NCI-H2171 treated with DMSO at 0.1 percent for 48 hours (cell line): ENCODE results near the gene KRTAP12-3.
"Not testable (repeated sequence)": the region's sequence is repeated elsewhere in the genome, so short reads cannot be mapped to it uniquely, and the experiment has no call there.

Source experiments
- DNase-seq: peaks from one replicate; lab custom pipeline; 2025; lab: John Stamatoyannopoulos, UW

The KRTAP12-3 gene

GRCh38 chr21:44657635-44658540, at the start of gene KRTAP12-3:
Gene KRTAP12-3 (plus strand): TSS chr21:44657932. CDS start chr21:44657980, 48 bp downstream.
- no peak for DNase-seq

- DNase-seq: no peak
Measured at GRCh38 chr21:44609193-44609592, 48.5 kb upstream of the KRTAP12-3 start.

- not testable (repeated sequence) for DNase-seq
Measured at GRCh38 chr21:44610157-44610843, 47.4 kb upstream of the KRTAP12-3 start.

- DNase-seq: no peak
Measured at GRCh38 chr21:44611551-44611950, 46.2 kb upstream of the KRTAP12-3 start.

- peak; percentile 25 for DNase-seq
Measured at GRCh38 chr21:44612029-44612486, 45.7 kb upstream of the KRTAP12-3 start, which contains the start of gene KRTAP10-8. Gene KRTAP10-8 (plus strand): TSS chr21:44612079. CDS start chr21:44612101, 22 bp downstream.

GRCh38 chr21:44612669-44613229, 45.0 kb upstream of the KRTAP12-3 start:
- DNase-seq: no peak

- no peak for DNase-seq
Measured at GRCh38 chr21:44613386-44614155, 44.2 kb upstream of the KRTAP12-3 start.

- DNase-seq: no peak
Measured at GRCh38 chr21:44614161-44614631, 43.5 kb upstream of the KRTAP12-3 start.

GRCh38 chr21:44614961-44615391, 42.8 kb upstream of the KRTAP12-3 start:
- DNase-seq: no peak

GRCh38 chr21:44615466-44615865, 42.3 kb upstream of the KRTAP12-3 start:
- DNase-seq: peak; percentile 31

GRCh38 chr21:44615911-44616590, 41.7 kb upstream of the KRTAP12-3 start:
- DNase-seq: peak; percentile 87

- DNase-seq: no peak
Measured at GRCh38 chr21:44616591-44616926, 41.2 kb upstream of the KRTAP12-3 start.

GRCh38 chr21:44617071-44617501, 40.6 kb upstream of the KRTAP12-3 start:
- DNase-seq: peak; percentile 39

GRCh38 chr21:44618504-44618903, 39.2 kb upstream of the KRTAP12-3 start:
- DNase-seq: no peak

GRCh38 chr21:44618909-44619308, 38.8 kb upstream of the KRTAP12-3 start:
- no peak for DNase-seq

- no peak for DNase-seq
Measured at GRCh38 chr21:44619886-44620285, 37.8 kb upstream of the KRTAP12-3 start.

GRCh38 chr21:44623575-44623974, 34.2 kb upstream of the KRTAP12-3 start:
- no peak for DNase-seq

GRCh38 chr21:44625756-44626155, 32.0 kb upstream of the KRTAP12-3 start:
- DNase-seq: no peak

- DNase-seq: no peak
Measured at GRCh38 chr21:44626262-44626661, 31.5 kb upstream of the KRTAP12-3 start.

GRCh38 chr21:44626673-44627143, 31.0 kb upstream of the KRTAP12-3 start, which contains the start of gene KRTAP10-9:
Gene KRTAP10-9 (plus strand): TSS chr21:44627093. CDS start chr21:44627172, 79 bp downstream.
- no peak for DNase-seq
